HG02678 (cell line): ENCODE results near the gene ABHD1.

Source experiments
- ATAC-seq: cut with Tn5 transposase; IDR thresholded peaks from one replicate; pipeline ENCODE4 v1.9.1; 2021; ENCODE audit warnings: mild to moderate bottlenecking, moderate library complexity; ENCODE audit not compliant: unreplicated experiment

The ABHD1 gene

DNA sequence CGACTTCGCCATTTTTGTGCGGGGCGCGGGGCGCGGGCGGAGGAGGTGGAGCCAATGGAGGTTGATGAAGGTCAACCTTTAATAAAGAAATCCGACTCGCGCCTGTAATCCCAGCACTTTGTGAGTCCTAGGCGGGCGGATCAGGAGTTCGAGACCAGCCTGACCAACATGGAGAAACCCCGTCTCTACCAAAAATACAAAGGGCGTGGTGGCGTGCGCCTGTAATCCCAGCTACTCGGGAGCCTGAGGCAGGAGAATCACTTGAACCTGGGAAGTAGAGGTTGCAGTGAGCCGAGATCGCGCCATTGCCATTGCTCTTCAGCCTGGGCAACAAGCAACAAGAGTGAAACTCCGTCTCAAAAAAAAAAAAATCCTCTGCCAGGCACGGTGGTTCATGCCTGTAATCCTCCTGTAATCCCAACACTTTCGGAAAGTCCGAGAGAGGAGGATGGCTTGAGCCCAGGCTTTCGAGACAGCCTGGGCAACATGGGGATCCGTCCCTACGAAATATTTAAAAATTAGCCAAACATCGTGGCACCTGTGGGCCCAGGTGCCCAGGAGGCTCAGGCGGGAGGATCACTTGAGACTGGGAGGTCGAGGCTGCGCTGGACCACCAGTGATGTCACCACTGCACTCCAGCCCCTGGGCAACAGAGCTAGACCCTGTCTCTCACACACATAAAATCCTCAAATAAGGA lies 11.3 kb downstream of the ABHD1 start:
- no peak for ATAC-seq

DNA sequence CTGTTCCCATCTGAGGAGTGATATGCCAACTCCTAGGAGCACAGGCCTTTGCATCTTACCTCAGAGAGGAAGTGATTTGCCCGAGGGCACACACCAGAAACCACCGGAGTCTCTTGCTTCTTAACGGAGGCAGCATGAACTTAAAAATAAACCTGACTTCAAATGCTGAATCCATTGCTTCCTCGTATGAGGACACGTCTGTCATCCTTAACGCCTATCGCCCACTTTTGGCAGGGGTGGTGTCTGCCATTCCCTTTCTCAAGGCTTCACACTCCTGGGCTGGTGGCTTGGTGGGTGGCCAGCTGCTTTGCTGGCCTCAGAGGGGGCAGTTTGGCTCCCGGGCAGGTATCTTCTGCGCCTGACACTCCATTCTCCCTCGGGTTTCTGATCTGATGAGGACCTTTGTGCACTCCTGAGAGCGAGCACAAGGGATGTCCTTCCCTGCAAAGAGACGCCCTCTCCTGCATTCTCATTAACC lies 11.9 kb downstream of the ABHD1 start:
- ATAC-seq: no peak

DNA sequence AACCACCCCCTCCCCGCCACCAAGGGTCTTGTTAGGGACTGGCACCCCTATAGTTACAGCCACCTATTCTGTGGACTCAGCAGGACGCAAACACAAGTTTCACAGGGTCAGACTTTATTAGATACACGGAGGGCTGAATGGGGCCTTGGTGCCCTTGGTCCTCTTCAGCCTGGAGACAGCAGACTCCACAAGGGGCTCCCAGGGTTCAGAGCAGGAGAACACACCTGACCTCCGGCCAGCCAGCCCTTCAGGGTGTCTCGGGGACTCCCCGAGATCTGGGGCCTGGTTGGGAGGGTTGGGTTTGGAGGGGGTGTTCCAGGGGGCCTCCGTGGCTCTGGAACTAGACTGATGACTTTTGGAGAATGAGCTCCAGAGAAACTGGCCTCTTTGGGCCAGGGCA lies 13.1 kb downstream of the ABHD1 start:
- no peak for ATAC-seq

DNA sequence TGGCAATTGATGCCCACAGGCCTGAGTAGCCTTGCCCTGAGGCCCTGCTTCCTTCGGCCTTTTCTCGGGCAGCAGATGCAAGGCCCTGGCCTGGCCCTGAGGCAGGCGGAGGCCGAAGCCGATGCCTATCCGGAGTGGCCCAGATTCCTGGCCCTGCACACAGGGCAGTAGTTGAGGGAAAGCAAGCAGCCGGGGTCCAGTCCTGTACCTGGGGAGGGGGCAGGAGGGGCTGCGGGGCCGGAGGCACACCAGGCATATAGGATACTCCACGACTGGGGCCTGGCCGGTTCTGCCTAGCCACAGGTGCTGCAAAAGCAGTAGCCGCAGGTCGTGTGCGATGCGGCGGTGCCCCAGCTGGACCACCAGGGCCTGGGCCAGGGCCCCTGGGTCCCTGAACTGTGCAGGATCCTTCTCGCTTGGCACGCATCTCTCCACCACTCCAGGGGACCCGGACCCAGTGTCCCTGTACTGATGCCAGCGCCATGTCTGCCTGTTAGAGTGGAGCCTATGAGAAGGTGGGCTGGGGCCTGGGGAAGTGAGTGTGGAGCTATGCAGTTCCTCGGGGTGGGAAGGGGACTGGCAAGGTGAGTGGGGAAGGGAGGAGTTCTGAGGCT lies 13.8 kb downstream of the ABHD1 start:
- ATAC-seq: no peak

DNA sequence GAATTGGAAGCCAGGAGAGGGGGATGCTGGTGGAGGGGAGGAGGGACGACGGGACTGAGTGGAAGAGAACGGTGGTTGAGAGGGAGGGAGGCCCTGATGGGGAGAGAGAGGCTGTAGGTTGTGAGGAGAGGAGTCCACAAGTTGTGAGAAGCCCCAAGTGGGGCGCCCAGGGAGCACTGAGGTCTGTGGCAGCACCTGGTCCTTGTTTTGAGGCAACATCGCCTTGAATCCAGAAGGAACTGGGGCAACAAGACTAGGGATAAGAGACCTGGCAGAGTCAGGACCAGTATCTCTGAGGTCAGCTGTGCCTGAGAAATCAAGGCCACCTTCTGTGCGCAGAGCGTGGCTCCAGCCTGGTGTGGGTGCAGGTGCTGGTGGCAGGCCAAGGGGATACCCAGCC lies 14.5 kb downstream of the ABHD1 start:
- ATAC-seq: no peak

DNA sequence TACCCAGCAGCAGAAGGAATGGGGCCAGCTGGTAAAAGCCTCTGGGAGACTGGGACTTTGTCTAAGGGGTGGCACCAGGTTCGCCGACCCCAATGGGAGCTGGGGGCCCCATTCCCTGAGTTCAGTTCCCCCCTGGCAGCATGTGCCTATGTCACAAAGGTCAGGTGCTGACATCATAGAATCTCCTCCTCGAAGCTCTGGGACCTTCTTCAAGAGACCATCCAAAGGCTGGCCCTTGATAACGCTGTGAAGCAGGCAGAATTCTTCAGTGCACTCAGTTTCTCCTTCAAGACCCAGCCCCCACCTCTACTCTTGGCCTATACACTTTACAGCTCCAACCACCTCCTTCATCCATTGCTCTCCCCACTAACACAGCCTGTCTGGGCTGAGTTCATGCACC lies 15.7 kb downstream of the ABHD1 start, which contains the start of gene PRR30:
Gene PRR30 (minus strand): TSS at position 101 of the 400 bp plus-strand sequence. CDS start 1,081 bp downstream, outside the sequence.
- ATAC-seq: no peak

DNA sequence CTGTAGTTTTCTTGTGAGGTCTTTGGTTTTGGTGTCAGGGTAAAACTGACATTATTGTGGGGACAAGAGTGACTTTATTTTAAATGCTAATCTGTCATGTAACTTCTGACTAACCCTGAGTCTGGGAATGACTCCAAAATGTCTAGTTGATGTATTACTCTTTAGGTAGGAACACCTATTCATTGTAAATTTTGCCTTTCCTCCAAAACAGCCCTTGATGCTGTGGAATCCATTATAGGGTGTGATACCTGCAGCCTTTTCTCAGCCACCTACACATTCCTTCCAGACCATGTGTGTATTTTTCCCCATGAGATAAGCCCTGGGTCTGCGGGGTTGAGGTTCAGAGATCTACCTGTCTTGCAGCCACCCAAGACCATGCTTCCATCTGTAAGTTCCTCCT lies 19.7 kb downstream of the ABHD1 start:
- ATAC-seq: no peak

DNA sequence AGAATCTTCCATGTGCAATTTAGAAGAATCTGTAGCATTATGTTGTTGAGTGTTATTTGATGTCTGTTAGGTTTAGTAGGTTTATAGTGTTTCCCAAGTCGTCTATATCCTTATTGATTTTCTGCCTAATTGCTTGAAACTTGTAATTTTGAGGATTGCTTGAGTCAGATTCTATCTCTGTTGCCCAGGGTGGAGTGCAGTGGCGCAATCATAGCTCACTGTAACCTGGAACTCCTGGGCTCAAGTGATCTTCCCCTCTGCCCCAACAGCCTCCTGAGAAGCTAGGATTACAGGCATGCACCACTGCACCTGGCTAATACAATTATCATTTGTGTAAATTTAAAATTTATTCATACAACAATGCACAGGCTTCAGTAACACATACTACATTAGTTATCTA lies 22.1 kb downstream of the ABHD1 start:
- ATAC-seq: no peak

DNA sequence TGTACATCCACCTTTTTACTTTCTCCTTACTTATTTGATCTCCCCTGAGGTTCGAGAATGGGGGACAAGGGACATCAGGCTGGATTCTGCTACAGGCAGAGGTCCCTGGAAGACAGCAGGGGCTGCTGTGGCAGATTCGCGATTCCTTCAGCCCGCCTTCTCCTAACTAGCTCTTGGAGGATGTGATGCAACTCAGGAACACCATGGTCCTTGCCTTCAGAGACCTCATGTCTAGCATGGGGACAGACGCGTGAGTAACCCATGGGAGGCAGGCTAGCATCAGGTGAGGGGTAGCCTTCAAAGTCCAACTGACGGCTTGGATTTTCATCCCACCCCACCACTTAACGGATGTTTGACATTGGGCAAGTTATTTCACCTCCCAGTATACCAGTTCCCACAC lies 24.3 kb downstream of the ABHD1 start:
- no peak for ATAC-seq

DNA sequence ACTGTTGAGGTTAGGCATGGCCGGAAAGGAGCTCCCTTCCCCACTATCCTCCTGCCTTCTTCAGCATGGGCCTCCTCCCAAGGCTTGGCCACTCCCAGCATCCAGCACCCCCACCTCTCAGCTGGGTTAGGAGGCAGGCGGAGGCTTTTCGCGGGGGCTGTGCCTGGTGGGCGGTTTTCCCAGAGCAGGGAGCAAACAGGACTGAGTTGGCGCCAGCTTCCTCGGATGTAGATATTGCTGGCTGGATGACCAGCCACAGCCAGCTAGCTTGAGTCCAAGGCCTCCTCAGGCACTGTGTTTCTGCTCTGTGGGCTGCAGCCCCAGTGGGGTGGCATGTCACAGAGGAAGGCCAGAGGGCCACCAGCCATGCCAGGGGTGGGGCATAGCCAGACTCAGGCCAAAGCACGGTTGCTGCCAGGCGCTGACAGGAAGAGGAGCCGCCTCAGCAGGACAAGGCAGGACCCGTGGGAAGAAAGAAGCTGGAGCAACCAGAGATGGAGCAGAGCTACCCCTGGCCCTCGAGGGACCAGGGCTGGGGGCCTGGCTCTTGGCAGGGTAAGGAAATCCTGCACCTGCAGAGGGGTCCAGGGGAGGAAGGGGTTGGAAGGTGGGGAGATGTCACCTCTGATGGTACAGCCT lies 25.3 kb downstream of the ABHD1 start, which contains the start of gene TCF23:
Gene TCF23 (plus strand): TSS at position 204 of the 639 bp plus-strand sequence. CDS start 130 bp downstream, at position 334.
- no peak for ATAC-seq

DNA sequence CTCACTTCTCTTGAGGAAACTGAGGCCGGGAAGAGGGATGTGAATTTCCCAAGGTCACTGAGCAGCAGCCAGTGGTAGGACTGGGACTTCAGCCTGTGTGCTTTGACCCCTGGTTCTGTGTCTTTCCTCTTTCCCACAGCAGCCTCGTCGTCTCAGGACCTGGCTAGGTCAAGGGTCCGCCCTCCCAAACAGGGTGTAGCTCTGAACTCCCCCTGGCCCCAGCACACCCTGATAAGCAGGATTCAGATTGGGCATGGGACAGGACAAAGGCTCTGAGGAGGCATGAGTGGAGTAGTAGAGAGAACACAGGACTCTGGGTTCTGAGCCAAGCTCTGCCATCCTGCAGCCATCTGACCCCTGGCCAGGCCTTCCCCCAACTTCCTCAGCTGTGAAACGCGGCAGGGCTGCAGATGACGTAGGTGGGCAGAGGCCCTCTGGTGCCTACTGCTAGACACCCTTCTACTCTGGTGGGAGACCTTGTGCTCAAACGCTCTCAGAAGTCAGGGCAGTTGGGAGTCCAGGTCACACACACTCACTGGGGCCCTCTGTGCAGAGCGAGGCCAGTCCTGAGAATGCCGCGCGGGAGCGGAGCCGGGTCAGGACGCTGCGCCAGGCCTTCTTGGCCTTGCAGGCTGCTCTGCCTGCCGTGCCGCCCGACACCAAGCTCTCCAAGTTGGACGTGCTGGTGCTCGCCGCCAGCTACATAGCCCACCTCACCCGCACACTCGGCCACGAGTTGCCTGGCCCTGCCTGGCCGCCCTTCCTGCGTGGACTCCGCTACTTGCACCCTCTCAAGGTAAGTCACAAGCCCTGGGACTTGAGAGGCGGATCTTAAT lies 26.2 kb downstream of the ABHD1 start:
- ATAC-seq: no peak

DNA sequence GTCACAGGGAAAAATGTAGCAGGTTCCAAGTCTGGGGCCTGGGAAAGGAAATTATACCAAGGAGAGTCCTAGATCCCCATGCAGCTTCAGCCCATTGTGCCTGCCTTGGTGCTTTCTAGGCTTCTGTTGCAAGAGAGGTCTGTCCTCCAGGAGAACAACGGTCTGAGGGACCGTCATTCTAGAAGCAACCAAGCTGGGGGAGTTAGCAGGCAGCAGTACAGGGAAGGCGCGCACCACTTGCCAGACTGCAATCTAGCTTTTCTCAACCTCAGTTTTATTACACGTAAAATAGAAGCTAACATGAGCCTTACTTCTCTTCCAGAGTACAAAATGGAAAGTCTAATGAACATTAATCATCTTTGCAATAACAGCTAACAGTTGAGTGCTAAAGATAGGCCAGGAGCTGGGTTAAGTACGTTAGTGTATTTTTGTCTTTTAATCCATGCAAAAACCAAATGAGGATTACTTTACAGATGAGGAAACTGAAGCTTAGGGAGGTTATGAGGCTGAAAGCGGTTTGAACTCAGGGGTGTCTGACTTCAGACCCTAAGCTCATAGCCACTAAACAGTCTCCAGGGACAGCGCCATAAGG lies 27.1 kb downstream of the ABHD1 start:
- no peak for ATAC-seq

DNA sequence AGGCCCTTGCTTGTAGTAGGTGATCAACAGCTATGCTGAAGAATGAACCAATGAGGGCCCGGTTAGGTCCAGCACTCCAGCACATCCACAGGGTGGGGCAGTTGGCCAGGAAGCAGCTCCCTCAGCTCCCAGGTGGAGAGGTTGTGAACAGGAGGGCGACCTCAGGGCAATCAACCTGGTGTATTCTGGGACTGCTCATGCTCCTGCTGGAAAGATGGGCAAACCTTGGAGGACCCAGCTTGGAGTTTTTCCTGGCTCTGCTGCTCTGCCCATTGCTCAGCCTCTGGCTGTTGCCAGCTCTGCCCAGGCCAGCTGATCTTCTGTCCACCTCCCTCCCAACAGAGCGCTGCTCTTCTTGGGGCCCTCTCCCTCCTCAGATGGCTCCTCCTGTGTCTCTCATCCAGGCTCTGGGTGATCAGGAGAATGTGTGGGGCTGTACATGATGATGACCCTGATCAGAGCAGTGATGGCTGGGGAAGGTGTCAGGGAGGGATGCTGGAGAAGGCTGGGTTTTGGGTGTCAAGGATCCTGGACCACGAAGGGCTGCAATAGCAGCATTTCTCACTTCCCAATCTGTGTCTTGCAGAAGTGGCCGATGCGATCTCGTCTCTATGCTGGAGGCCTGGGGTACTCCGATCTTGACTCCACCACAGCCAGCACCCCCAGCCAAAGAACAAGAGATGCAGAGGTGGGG lies 28.6 kb downstream of the ABHD1 start:
- ATAC-seq: no peak

DNA sequence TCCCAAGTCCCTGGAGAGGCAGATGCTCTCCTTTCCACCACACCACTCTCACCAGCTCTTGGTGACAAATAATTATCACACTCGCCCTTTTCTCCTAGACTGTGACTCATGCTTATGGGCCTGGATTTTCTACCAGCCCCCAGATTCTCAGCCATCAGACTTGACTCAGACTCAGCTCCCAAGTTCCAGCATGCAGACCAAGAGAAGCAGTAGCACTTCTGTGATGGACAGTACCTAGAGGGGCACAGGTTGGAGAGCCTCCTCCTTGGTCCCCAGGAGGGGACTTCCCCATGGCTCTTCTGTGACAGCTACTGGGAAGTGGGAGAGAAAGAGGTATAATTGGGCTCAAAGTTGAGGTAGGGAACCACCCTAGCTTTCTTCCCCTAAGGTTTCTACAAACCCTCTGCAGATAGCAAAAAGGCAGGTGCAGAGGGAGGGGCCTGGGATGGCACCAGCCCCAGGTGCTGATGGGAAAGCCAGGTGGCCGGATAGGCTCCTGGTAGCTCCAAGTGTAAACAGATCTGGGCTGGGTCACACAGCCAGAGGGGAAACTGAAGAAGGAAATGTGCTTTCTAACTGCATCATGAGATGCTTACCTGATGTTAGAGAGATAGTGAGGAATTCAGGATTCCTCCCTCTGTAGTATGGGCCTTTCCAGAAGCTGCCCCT lies 29.3 kb downstream of the ABHD1 start:
- no peak for ATAC-seq

DNA sequence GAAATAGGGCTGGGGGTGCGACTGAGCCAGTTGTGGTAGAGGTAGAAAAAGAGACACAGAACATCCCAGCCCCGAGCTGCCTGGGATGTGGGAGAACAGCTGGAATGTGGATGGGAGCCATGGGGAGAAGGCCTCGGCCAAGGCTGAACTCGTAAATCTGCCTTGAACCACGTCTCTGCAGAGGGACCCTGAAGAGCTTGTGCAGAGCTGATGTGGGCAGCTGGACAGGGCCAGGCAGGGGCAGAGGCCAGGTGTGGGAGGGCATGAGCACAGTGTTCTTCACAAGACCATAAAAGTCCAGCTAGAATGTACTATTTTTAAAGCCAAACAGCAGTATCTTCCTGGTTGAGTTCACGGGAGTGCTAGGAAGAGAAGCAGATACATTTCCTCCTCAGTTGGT lies 30.9 kb downstream of the ABHD1 start:
- no peak for ATAC-seq

DNA sequence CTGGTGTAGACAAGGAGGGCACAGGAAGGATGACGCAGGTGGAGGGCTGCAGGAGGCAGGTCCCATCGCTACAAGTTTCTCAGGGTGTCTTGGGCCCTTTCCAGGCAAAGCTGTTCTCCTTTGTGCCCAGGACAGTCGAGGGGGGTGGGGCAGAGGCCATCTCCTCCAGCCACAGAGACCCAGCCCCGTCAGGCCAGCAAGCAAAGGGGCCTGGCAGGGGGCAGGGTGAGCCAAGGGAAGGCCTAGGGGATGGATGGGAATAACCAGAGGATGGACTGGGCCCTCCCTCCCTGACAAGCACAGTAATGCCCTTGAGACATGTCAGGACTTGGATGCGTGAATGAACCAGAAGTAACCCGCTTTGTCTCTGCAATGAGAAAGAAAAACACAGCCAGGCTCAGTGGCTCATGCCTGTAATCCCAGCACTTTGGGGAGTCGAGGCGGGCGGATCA lies 31.5 kb downstream of the ABHD1 start:
- ATAC-seq: no peak

DNA sequence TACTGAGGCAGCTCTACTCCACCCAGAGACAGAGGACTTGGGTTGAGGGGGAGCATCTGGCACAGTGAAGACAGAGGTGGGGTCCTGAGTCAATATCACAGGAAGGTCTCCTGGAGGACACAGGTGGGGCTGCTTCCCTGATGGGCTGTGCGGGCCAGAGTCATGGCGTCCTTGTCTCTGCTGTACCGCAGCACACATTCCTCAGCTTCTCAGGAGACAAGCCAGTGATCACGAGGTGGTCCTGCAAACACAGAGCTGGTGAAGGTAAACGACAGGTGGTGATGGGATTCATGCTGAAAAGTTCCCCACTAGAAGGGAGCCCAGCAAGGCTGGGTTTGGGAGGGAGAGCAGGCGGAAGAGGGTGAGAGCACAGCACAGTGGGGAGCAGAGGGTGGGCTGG lies 34.9 kb downstream of the ABHD1 start:
- no peak for ATAC-seq

DNA sequence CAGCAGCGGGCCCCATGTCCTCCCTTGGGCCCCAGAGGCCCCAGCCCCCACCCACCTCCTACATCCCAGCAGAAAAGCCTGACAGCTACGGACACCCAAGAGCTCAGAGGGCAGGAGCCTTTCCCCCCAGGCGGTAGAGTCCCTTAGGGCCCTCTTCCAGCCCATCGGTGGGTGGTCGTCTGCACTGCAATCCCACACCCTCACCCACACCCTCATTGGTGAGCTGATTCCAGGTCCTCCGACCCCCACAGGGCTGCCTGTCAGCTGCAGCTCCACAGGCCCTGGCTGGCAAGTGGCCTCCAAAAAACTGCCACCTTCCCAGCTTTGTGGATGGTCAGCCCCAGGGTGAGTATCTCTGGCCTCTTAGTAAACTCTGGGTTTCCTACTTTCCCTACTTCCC lies 35.7 kb downstream of the ABHD1 start:
- no peak for ATAC-seq

DNA sequence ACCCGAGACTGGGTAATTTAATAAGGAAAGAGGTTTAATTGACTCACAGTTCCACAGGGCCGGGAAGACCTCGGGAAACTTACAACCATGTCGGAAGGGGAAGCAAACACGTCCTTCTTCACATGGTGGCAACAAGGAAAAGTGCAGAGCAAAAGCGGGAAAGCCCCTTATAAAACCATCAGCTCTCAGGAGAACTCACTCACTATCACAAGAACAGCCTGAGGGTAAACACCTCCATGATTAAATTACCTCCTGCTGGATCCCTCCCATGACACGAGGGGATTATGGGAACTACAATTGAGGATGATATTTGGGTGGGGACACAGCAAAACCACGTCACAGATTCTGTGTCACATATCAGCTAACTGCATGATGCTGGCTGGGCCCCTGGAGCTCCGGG lies 36.6 kb downstream of the ABHD1 start:
- no peak for ATAC-seq
